PC-3 (cell line): ENCODE measurements around the gene FUT8.

Source experiments
- EZH2phosphoT487 ChIP-seq: fragments of 300-600 bp; sonication (generic); IDR thresholded peaks from 2 replicates; pipeline ENCODE4 v1.6.1; 2018; ENCODE audit warnings: mild to moderate bottlenecking, antibody characterized with exemption, low read length, borderline replicate concordance
- TF ChIP-seq, protein P1 (sequence below): fragments of 300-600 bp; sonication (generic); conservative IDR thresholded peaks from 2 replicates; pipeline ENCODE4 v1.5.1; 2017; ENCODE audit warnings: antibody characterized with exemption, low read depth, mild to moderate bottlenecking, low read length

DNA sequence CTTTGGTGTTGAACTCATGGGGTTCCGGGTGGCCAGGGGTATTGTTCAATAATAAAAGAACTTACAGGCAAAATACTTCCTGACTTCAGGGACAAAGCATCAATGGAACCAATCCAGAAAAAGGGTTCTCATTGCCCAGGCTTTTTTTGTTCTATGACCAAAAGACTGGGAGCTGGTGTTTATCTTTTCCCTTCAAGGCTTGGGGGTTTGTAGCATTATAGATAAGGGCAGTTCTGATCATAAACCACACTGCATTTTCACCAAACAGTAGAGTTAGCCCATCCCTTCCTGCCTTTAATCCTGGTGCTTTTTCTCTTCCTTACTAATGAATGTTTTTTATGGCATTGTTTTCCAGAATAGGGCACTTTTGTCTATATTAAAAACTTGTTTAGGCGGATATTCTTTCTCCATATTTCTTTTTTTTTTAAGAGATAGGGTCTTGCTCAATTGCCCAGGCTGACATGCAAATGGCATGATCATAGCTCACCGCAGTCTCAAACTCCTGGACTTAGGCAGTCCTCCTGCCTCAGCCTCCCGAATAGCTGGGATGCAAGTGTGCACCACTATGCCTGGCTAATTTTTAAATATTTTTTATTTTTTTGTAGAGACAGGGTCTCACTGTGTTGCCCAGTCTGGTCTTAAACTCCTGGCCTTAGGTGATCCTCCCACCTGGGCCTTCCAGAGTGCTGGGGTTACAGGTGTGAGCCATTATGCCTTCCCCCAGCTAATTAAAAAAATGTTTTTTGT lies 9.7 kb downstream of the FUT8 start:
- TF ChIP-seq, protein P1, sequence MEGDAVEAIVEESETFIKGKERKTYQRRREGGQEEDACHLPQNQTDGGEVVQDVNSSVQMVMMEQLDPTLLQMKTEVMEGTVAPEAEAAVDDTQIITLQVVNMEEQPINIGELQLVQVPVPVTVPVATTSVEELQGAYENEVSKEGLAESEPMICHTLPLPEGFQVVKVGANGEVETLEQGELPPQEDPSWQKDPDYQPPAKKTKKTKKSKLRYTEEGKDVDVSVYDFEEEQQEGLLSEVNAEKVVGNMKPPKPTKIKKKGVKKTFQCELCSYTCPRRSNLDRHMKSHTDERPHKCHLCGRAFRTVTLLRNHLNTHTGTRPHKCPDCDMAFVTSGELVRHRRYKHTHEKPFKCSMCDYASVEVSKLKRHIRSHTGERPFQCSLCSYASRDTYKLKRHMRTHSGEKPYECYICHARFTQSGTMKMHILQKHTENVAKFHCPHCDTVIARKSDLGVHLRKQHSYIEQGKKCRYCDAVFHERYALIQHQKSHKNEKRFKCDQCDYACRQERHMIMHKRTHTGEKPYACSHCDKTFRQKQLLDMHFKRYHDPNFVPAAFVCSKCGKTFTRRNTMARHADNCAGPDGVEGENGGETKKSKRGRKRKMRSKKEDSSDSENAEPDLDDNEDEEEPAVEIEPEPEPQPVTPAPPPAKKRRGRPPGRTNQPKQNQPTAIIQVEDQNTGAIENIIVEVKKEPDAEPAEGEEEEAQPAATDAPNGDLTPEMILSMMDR: no peak
- no peak for TF ChIP-seq EZH2phosphoT487
